ENCODE data around the gene MMP15. TPM values are rescaled to one million over a fixed set of nuclear protein-coding genes. Genes with fewer than 3 reads are reported as not detected.

The MMP15 gene
- total and polyA plus RNA-seq, 7 experiments from 2014 or later: 0.06 to 0.85 (median 0.47) TPM; not detected in 1

- Histone ChIP-seq H3K4me3 (ENCODE audit: low read length) (no peak overlapping the region), H3K27me3 (ENCODE audit: control insufficient read depth in 2 of 2, insufficient read depth in 2 of 2, low read length in 2 of 2) (no peaks in the 10 kb centered on the region), H3K9me3 (ENCODE audit: control insufficient read depth in 2 of 3, low read length in 3 of 3) (no peaks in the 10 kb centered on the region), H3K4me1 (ENCODE audit: control insufficient read depth in 2 of 2, insufficient read depth in 2 of 2, low read length in 2 of 2) (no peaks in the 10 kb centered on the region), H3K36me3 (ENCODE audit: control insufficient read depth in 2 of 3, insufficient read depth in 3 of 3, low read length in 3 of 3) (no peaks in the 10 kb centered on the region), H3K27ac (ENCODE audit: low read depth, low read length) (no peak overlapping the region)
- H3K27me3 Mint-ChIP-seq: no peaks in the 10 kb centered on the region
- DNase-seq (no peak), ATAC-seq (no peak)
- CTCF ChIA-PET: no interaction called here
- no peaks in the 10 kb centered on the region for H3K9me3 Mint-ChIP-seq
- peaks cover 0 to 2% (median 0%) of the 10 kb centered on the region in 7 donors for H3K4me1 Mint-ChIP-seq
- intact Hi-C loops (cut with micrococcal nuclease): no loop called here
- POLR2A ChIA-PET: no interaction called here
- no peak overlapping the region for H3K4me3 Mint-ChIP-seq
- no peak overlapping the region for H3K27ac Mint-ChIP-seq
- no peaks in the 10 kb centered on the region for H3K36me3 Mint-ChIP-seq
Measured at GRCh38 chr16:58046936-58047335, 21.4 kb downstream of the MMP15 start.

GRCh38 chr16:58047557-58048348 lies 22.2 kb downstream of the MMP15 start:
- no peaks in the 10 kb centered on the region for H3K27me3 Mint-ChIP-seq
- H3K27ac Mint-ChIP-seq: no peak overlapping the region
- intact Hi-C loops (cut with micrococcal nuclease): no loop called here
- Histone ChIP-seq H3K27me3 (ENCODE audit: control insufficient read depth in 2 of 2, insufficient read depth in 2 of 2, low read length in 2 of 2) (no peaks in the 10 kb centered on the region), H3K4me3 (ENCODE audit: low read length) (no peak overlapping the region), H3K4me1 (ENCODE audit: control insufficient read depth in 2 of 2, insufficient read depth in 2 of 2, low read length in 2 of 2) (no peaks in the 10 kb centered on the region), H3K9me3 (ENCODE audit: control insufficient read depth in 2 of 3, low read length in 3 of 3) (no peaks in the 10 kb centered on the region), H3K27ac (ENCODE audit: low read depth, low read length) (no peak overlapping the region), H3K36me3 (ENCODE audit: control insufficient read depth in 2 of 3, insufficient read depth in 3 of 3, low read length in 3 of 3) (no peaks in the 10 kb centered on the region)
- H3K4me3 Mint-ChIP-seq: no peak overlapping the region
- ATAC-seq: no peak
- no peak for DNase-seq
- H3K9me3 Mint-ChIP-seq: no peaks in the 10 kb centered on the region
- POLR2A ChIA-PET: no interaction called here
- CTCF ChIA-PET: no interaction called here
- no peaks in the 10 kb centered on the region for H3K36me3 Mint-ChIP-seq
- H3K4me1 Mint-ChIP-seq: peaks cover 0 to 2% (median 0%) of the 10 kb centered on the region in 7 donors

- H3K27me3 ChIP-seq (ENCODE audit: control insufficient read depth in 2 of 2, insufficient read depth in 2 of 2, low read length in 2 of 2): no peaks in the 10 kb centered on the region
- H3K9me3 ChIP-seq (ENCODE audit: control insufficient read depth in 2 of 3, low read length in 3 of 3): no peaks in the 10 kb centered on the region
- no peak for ATAC-seq
- ChIA-PET POLR2A (no interaction called here), CTCF (no interaction called here)
- intact Hi-C loops (cut with micrococcal nuclease): no loop called here
- Mint-ChIP-seq H3K4me1 (peaks cover 0 to 2% (median 0%) of the 10 kb centered on the region in 7 donors), H3K9me3 (no peaks in the 10 kb centered on the region), H3K27ac (no peak overlapping the region), H3K36me3 (no peaks in the 10 kb centered on the region), H3K27me3 (no peaks in the 10 kb centered on the region), H3K4me3 (no peak overlapping the region)
- no peak for DNase-seq
- H3K27ac ChIP-seq (ENCODE audit: low read depth, low read length): no peak overlapping the region
- H3K4me3 ChIP-seq (ENCODE audit: low read length): no peak overlapping the region
- H3K4me1 ChIP-seq (ENCODE audit: control insufficient read depth in 2 of 2, insufficient read depth in 2 of 2, low read length in 2 of 2): no peaks in the 10 kb centered on the region
- no peaks in the 10 kb centered on the region for H3K36me3 ChIP-seq (ENCODE audit: control insufficient read depth in 2 of 3, insufficient read depth in 3 of 3, low read length in 3 of 3)
Measured at GRCh38 chr16:58048494-58049231, 23.1 kb downstream of the MMP15 start.

- Mint-ChIP-seq H3K27ac (no peak overlapping the region), H3K4me1 (peaks cover 0 to 6% (median 0%) of the 10 kb centered on the region in 7 donors), H3K9me3 (no peaks in the 10 kb centered on the region), H3K36me3 (no peaks in the 10 kb centered on the region), H3K4me3 (no peak overlapping the region), H3K27me3 (no peaks in the 10 kb centered on the region)
- DNase-seq: no peak
- no peak overlapping the region for H3K4me3 ChIP-seq (ENCODE audit: low read length)
- intact Hi-C loops (cut with micrococcal nuclease): no loop called here
- POLR2A ChIA-PET: no interaction called here
- no peaks in the 10 kb centered on the region for H3K9me3 ChIP-seq (ENCODE audit: control insufficient read depth in 2 of 3, low read length in 3 of 3)
- H3K36me3 ChIP-seq (ENCODE audit: control insufficient read depth in 2 of 3, insufficient read depth in 3 of 3, low read length in 3 of 3): no peaks in the 10 kb centered on the region
- H3K27me3 ChIP-seq (ENCODE audit: control insufficient read depth in 2 of 2, insufficient read depth in 2 of 2, low read length in 2 of 2): no peaks in the 10 kb centered on the region
- no peaks in the 10 kb centered on the region for H3K4me1 ChIP-seq (ENCODE audit: control insufficient read depth in 2 of 2, insufficient read depth in 2 of 2, low read length in 2 of 2)
- no peak overlapping the region for H3K27ac ChIP-seq (ENCODE audit: low read depth, low read length)
- CTCF ChIA-PET: interaction anchor here (0.7 kb wide), 1 partner anchor 73 kb away, joined by 3 read pairs; no protein-coding TSS in a partner anchor
- no peak for ATAC-seq
Measured at GRCh38 chr16:58049232-58050185, 24.0 kb downstream of the MMP15 start.

- no peak for DNase-seq
- Histone ChIP-seq H3K9me3 (ENCODE audit: control insufficient read depth in 2 of 3, low read length in 3 of 3) (no peaks in the 10 kb centered on the region), H3K27me3 (ENCODE audit: control insufficient read depth in 2 of 2, insufficient read depth in 2 of 2, low read length in 2 of 2) (no peaks in the 10 kb centered on the region), H3K36me3 (ENCODE audit: control insufficient read depth in 2 of 3, insufficient read depth in 3 of 3, low read length in 3 of 3) (no peaks in the 10 kb centered on the region), H3K4me3 (ENCODE audit: low read length) (no peak overlapping the region), H3K4me1 (ENCODE audit: control insufficient read depth in 2 of 2, insufficient read depth in 2 of 2, low read length in 2 of 2) (no peaks in the 10 kb centered on the region), H3K27ac (ENCODE audit: low read depth, low read length) (no peak overlapping the region)
- H3K36me3 Mint-ChIP-seq: no peaks in the 10 kb centered on the region
- H3K4me3 Mint-ChIP-seq: no peak overlapping the region
- peak overlapping the region in 1 of 9 donors; percentile 29 for H3K27ac Mint-ChIP-seq
- ChIA-PET POLR2A (no interaction called here), CTCF (no interaction called here)
- intact Hi-C loops (cut with micrococcal nuclease): no loop called here
- no peaks in the 10 kb centered on the region for H3K27me3 Mint-ChIP-seq
- no peak for ATAC-seq
- H3K4me1 Mint-ChIP-seq: peaks cover 0 to 10% (median 0%) of the 10 kb centered on the region in 7 donors
- H3K9me3 Mint-ChIP-seq: no peaks in the 10 kb centered on the region
Measured at GRCh38 chr16:58051296-58051695, 25.7 kb downstream of the MMP15 start.

- intact Hi-C loops (cut with micrococcal nuclease): no loop called here
Measured at GRCh38 chr16:58051821-58052603, 26.5 kb downstream of the MMP15 start.

More at GRCh38 chr16:58051821-58052603, 26.5 kb downstream of the MMP15 start:
- ATAC-seq (no peak), DNase-seq (no peak)
- Histone ChIP-seq H3K27ac (ENCODE audit: low read depth, low read length) (no peak overlapping the region), H3K36me3 (ENCODE audit: control insufficient read depth in 2 of 3, insufficient read depth in 3 of 3, low read length in 3 of 3) (no peaks in the 10 kb centered on the region), H3K4me1 (ENCODE audit: control insufficient read depth in 2 of 2, insufficient read depth in 2 of 2, low read length in 2 of 2) (no peaks in the 10 kb centered on the region), H3K9me3 (ENCODE audit: control insufficient read depth in 2 of 3, low read length in 3 of 3) (no peaks in the 10 kb centered on the region), H3K4me3 (ENCODE audit: low read length) (no peak overlapping the region), H3K27me3 (ENCODE audit: control insufficient read depth in 2 of 2, insufficient read depth in 2 of 2, low read length in 2 of 2) (no peaks in the 10 kb centered on the region)
- Mint-ChIP-seq H3K9me3 (no peaks in the 10 kb centered on the region), H3K27me3 (no peaks in the 10 kb centered on the region), H3K36me3 (no peaks in the 10 kb centered on the region), H3K4me3 (no peak overlapping the region), H3K4me1 (peaks cover 0 to 10% (median 0%) of the 10 kb centered on the region in 7 donors), H3K27ac (no peak overlapping the region)
- CTCF ChIA-PET: no interaction called here
- POLR2A ChIA-PET: no interaction called here

Measured in naive thymus-derived CD4-positive, alpha-beta T cell (primary cell).